Measurements from ENCODE around the gene ITGB1BP2.
"Not testable (repeated sequence)": the region's sequence is repeated elsewhere in the genome, so short reads cannot be mapped to it uniquely, and the experiment has no call there.

The ITGB1BP2 gene

DNA sequence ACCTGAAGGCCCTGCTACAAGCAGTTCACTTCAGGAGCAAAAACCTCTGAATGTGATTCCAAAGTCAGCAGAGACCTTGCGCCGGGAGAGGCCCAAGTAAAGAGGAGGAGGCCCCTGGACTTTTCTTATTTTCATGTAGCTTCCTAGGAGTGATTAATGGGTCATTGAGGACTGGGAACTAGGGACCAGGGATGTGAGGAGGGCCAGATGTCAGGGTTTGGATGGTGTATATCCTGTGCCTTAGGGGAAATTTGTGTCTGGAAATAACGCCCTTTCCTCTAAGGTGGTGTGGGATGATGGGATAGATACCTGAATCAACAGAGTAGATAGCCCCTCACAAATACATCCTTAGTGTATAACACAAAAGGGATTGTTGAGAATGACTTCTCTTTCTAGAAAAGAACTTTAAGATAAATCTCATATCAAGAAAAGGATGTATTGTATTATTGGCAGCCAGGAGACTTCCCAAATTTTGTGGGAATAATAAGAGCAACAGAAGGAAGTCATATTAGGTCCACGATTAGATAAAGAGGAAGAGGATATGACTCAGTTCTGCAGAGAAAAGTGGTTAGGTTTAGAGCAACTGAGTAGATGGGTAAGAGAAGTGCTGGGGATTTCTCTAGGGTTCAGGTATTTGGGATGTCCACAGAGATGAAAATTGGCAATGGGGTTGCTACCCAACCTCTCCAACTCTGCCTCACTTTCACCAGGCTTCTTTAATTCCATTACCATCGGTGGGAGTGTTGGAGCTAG is 1.1 kb downstream of the ITGB1BP2 start:
- DNase-seq, result no peak

DNA sequence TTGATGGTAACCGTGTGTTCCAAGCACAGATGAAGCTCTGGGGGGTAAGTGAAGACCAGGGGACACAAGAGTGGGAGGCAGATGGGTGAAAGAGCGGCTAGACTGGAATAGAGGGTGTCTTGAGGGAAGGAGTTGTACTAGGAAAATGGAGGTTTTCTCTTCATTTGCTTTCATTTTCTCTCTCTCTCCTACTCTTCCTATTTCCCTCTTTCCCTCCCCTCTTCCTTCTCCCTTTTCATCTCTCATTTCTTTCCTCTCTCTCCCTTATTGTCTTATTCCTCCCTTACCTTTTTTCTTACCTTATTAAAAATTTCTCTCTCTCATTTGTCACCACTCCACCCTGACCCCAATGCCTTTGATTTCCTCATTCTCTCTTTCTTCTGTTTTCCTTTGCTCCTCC is 3.0 kb downstream of the ITGB1BP2 start:
- no peak for DNase-seq

DNA sequence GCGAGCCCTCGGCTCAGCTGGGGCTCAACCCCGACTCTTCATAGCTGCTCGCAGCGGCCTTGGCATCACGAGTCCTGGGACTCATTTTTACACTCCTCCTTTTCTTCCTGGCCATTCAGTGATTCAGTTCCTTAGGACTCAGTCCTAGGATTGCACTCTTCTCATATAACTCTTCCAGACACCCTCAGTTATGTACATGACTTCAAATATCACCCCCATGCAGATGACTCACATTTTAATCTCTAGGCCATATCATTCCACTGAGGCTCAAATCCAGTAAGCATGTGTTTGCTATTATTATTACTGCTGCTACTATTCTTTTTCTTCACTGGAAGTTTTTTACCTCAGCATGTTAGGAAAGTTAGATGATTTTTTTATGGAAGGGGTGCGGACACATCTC is 14.4 kb downstream of the ITGB1BP2 start:
- DNase-seq, result no peak

DNA sequence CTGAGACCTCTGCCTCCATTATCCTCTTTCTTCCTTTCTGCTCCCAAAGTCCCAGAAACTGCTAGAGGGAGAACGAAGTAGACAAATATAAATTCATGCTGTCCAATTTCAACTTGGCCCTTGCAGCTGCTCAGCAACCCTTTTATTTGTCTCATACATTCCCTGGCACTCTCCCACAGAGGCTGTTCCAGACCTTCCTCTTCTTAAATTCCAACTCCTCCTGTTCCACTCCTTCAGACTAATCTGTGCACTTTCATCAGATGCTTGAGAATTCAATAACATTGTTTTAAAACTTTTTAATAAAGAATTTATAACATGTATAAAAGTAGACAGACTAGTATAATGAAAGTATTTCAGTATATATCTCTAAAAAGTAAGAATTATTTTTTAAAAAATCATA is 15.4 kb downstream of the ITGB1BP2 start:
- not testable (repeated sequence) for DNase-seq

DNA sequence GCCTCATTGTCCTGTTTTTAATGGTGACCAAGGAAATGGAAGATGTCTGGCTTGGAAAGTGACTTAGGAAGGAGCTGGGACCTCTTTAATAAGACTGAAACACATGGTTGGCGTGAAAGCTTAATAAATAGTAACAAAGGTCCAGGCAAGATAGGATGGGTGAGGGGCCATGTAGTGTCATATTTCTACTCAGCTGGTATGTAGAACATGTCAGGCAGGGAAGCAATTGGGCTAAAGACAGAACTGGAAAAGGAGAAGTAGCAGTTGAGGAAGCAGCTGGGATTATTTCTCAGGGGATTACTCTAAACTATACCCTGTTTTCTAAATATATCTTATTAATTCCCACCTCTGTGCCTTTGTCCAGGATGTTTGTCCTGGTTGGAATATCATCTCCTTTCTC is 18.6 kb downstream of the ITGB1BP2 start:
- DNase-seq, result no peak

DNA sequence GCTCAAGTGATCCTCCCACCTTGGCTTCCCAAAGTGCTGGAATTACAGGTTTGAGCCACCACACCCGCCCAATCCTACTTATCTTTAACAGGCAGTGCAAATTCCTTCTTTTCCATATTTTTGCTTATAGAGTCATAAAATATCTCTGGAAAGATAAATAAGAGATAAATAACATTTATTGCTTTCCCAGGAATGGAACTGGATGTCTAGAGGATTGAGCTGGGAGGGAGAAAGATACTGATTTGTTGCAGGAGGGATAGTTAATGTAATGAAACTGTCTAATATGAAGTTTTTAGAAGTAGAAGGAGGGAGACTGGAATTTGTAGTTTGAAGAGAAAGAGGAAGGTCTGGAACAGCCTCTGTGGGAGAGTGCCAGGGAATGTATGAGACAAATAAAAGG is 20.2 kb downstream of the ITGB1BP2 start:
- DNase-seq, result no peak

- DNase-seq, result not testable (repeated sequence)
Observed at GRCh38 chrX:71324452-71324851, 22.9 kb downstream of the ITGB1BP2 start.

DNA sequence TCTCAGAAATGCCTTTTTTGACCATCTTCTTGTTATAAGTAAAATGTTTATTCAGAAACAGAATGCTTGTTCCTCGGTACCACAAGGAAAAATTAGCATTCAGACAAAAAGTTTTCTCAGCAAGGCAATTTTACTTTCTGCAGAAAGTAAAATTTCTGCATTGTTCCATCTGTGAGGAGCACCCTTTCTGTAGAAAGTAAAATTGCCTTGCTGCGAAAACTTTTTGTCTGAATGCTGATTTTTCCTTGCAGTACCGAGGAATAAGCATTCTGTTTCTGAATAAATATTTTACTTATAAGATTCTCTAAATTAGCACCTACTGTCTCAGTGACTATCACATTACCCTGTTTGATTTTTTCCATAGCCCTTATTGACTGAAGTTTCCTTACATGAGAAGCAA is 24.8 kb downstream of the ITGB1BP2 start:
- DNase-seq, result no peak

DNA sequence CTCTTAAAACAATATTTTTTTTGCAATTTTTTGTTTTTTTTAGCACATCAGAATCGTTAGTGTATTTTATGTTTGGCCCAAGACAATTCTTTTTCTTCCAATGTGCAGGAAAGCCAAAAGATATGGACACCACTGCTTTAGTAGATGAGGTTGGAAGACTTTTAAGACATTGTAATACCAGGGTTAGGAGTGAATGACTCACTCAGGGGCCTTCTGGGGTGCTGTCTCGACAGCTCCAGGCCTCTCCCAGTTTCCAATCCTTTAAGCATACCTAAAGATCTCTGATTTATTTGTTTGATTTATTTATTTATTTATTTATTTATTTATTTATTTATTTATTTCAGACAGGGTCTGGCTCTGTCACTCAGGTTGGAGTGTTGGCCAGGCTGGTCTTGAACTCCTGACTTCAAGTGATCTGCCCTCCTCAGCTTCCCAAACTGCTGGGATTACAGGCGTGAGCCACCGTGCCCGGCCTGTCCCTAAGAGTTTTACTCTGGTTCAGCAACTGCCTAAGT is 47.7 kb downstream of the ITGB1BP2 start:
- DNase-seq, result not testable (repeated sequence)

DNA sequence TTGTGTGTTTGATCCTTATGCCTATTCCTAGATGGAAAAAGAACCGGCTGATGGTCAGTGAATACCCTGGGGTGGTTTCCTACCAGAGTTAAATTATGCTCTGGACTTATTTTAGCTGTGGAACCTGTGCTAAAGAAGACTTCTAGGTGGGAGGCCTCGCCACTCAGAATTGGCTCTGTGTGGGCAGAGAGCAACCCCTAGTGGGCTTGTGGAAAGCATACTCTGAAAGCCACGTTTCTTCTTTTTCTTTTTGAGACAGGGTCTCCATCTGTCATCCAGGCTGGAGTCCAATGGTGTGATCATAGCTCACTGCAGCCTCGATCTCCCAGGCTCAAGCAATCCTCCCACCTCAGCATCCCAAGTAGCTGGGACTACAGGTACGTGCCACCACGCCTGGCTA is 48.3 kb downstream of the ITGB1BP2 start:
- not testable (repeated sequence) for DNase-seq

GRCh38 chrX:71352439-71352838 is 50.9 kb downstream of the ITGB1BP2 start:
- DNase-seq, result not testable (repeated sequence)
